Fibroblast of lung (primary cell): ENCODE results near the gene CCDC71.

Source experiments
- CTCF ChIP-seq, 2 donors: IDR thresholded peaks in 1 of 2; conservative IDR thresholded peaks in 1 of 2; 1 replicate in 1 of 2; 2 replicates in 1 of 2; pipeline ENCODE4 v1.5.1; 2011 to 2012; ENCODE audit warnings: low read length in 2 of 2, control low read depth in 1 of 2, inconsistent platforms in 1 of 2, low read depth in 1 of 2, mild to moderate bottlenecking in 1 of 2
- EZH2 ChIP-seq: IDR thresholded peaks from 2 replicates; pipeline ENCODE4 v1.5.1; 2012; ENCODE audit warnings: low read length, control low read depth, mild to moderate bottlenecking; ENCODE audit errors: missing control alignments

- TF ChIP-seq EZH2 (no peak), CTCF (conservative IDR thresholded peaks at IDR 0.05 in 1 of 2, IDR thresholded peaks at IDR 0.05 in 1 of 2; ENCODE audit: low read depth in 1 of 2, low read length in 2 of 2) (no peak)
Measured at GRCh38 chr3:49124203-49124602, 41.9 kb downstream of the CCDC71 start.
